Keratinocyte (primary cell): ENCODE data around the gene JPT2. TPM values are rescaled to one million over a fixed set of nuclear protein-coding genes. Genes with fewer than 3 reads are reported as not detected.

Source experiments
- DNase-seq: peaks from one replicate; pipeline ENCODE4 v3.0.0-alpha.2; 2011; ENCODE audit warnings: low read depth, missing footprints, low spot score
- FAIRE-seq: peaks from 2 replicates; lab custom pipeline; 2011; peaks lifted over from hg19 to GRCh38; lab: Jason Lieb, UNC
- H2AFZ ChIP-seq: 2 replicates; pipeline ENCODE4 v1.6.0; 2012; ENCODE audit warnings: low read length, control low read depth, inconsistent platforms; ENCODE audit not compliant: control insufficient read depth
- H3K27ac ChIP-seq: 2 replicates; pipeline ENCODE4 v1.5.1; 2011; ENCODE audit warnings: low read length; ENCODE audit not compliant: control insufficient read depth, insufficient read depth
- H3K27me3 ChIP-seq: 3 replicates; pipeline ENCODE4 v1.6.0; 2011; ENCODE audit warnings: low read length; ENCODE audit not compliant: control insufficient read depth, insufficient read depth; ENCODE audit errors: extremely low read depth
- H3K36me3 ChIP-seq, 2 experiments: 2 replicates in 1 of 2; 3 replicates in 1 of 2; pipeline ENCODE4 v1.5.1; 2011; ENCODE audit warnings: low read length in 2 of 2, mild to moderate bottlenecking in 1 of 2; ENCODE audit not compliant: control insufficient read depth in 2 of 2, insufficient read depth in 2 of 2; ENCODE audit errors: extremely low read depth in 1 of 2
- H3K4me1 ChIP-seq: 3 replicates; pipeline ENCODE4 v1.5.1; 2011; ENCODE audit warnings: low read length; ENCODE audit not compliant: control insufficient read depth, insufficient read depth; ENCODE audit errors: extremely low read depth
- H3K4me2 ChIP-seq: 3 replicates; pipeline ENCODE4 v1.6.0; 2011; ENCODE audit warnings: low read depth, low read length; ENCODE audit not compliant: control insufficient read depth, insufficient read depth; ENCODE audit errors: extremely low read depth
- H3K4me3 ChIP-seq, 3 experiments: fragments of 200-600 bp in 1 of 3; sonication (generic) in 1 of 3; 2 replicates in 2 of 3; 3 replicates in 1 of 3; pipeline ENCODE4 v1.5.1; 2011 to 2016; ENCODE audit warnings: low read length in 3 of 3, mild to moderate bottlenecking in 3 of 3, control low read depth in 2 of 3, inconsistent platforms in 1 of 3, low read depth in 1 of 3, mixed read lengths in 1 of 3, mixed run types in 1 of 3, moderate library complexity in 1 of 3; ENCODE audit not compliant: control insufficient read depth in 2 of 3, insufficient read depth in 2 of 3; ENCODE audit errors: extremely low read depth in 1 of 3
- H3K79me2 ChIP-seq: 2 replicates; pipeline ENCODE4 v1.6.0; 2012; ENCODE audit warnings: low read length; ENCODE audit not compliant: control insufficient read depth, insufficient read depth
- H3K9ac ChIP-seq: 3 replicates; pipeline ENCODE4 v1.6.0; 2011; ENCODE audit warnings: low read length; ENCODE audit not compliant: control insufficient read depth, insufficient read depth; ENCODE audit errors: extremely low read depth
- H3K9me1 ChIP-seq: 3 replicates; pipeline ENCODE4 v1.6.0; 2011; ENCODE audit warnings: low read length; ENCODE audit not compliant: control insufficient read depth, insufficient read depth; ENCODE audit errors: extremely low read depth
- H3K9me3 ChIP-seq: 2 replicates; pipeline ENCODE4 v1.5.1; 2012; ENCODE audit warnings: low read depth, low read length; ENCODE audit not compliant: control insufficient read depth
- H4K20me1 ChIP-seq: 3 replicates; pipeline ENCODE4 v1.6.0; 2011; ENCODE audit warnings: low read length; ENCODE audit not compliant: control insufficient read depth, insufficient read depth; ENCODE audit errors: extremely low read depth
- CTCF ChIP-seq, 3 experiments: IDR thresholded peaks in 1 of 3; conservative IDR thresholded peaks in 1 of 3; optimal IDR thresholded peaks in 1 of 3; 2 replicates in 2 of 3; 3 replicates in 1 of 3; pipeline versions ENCODE3 to v1.5.1; 2011; ENCODE audit warnings: low read length in 3 of 3, mild to moderate bottlenecking in 3 of 3, moderate library complexity in 2 of 3, control low read depth in 1 of 3, inconsistent platforms in 1 of 3; ENCODE audit not compliant: insufficient read depth in 2 of 3; ENCODE audit errors: extremely low read depth in 1 of 3
- EZH2 ChIP-seq: IDR thresholded peaks from one replicate; pipeline ENCODE4 v1.6.1; 2012; ENCODE audit warnings: inconsistent platforms, mild to moderate bottlenecking, low read length, moderate library complexity
- dilution Hi-C: fragments of 300-500 bp; cut with MboI; formaldehyde crosslinking; loops from one replicate; pipeline ENCODE4 v1.7.0; 2020; ENCODE audit warnings: low sequenced_read_pairs; ENCODE audit not compliant: extremely low pct_ligation_motif_present
- polyA plus RNA-seq, 5 experiments: library from polyadenylated mRNA; depleted of rRNA in 3 of 5; stranded (reverse) in 3 of 5; stranded (forward) in 1 of 5; unstranded in 1 of 5; fragments of >200 nt; gene quantifications; 1 replicate in 1 of 5; 2 replicates in 3 of 5; 3 replicates in 1 of 5; pipeline versions ENCODE4 v1.2.1 to v1.2.3, GENCODE V29; 2011 to 2012; ENCODE audit warnings: missing spikeins in 2 of 5, low read depth in 1 of 5, low replicate concordance in 1 of 5

The JPT2 gene
- polyA plus RNA-seq, 1 donor (not counting 4 experiments of a cell fraction or from before 2014, with no cell fraction given), result 166 TPM

- H3K79me2 ChIP-seq, result peaks cover 41% of the 10 kb centered on the region
- no peak for FAIRE-seq
Measured at GRCh38 chr16:1705688-1706385, 27.8 kb downstream of the JPT2 start, which contains the start of gene MAPK8IP3. TSS of gene MAPK8IP3 (plus strand) at chr16:1706195. CDS start at chr16:1706340, 145 bp downstream.

DNA sequence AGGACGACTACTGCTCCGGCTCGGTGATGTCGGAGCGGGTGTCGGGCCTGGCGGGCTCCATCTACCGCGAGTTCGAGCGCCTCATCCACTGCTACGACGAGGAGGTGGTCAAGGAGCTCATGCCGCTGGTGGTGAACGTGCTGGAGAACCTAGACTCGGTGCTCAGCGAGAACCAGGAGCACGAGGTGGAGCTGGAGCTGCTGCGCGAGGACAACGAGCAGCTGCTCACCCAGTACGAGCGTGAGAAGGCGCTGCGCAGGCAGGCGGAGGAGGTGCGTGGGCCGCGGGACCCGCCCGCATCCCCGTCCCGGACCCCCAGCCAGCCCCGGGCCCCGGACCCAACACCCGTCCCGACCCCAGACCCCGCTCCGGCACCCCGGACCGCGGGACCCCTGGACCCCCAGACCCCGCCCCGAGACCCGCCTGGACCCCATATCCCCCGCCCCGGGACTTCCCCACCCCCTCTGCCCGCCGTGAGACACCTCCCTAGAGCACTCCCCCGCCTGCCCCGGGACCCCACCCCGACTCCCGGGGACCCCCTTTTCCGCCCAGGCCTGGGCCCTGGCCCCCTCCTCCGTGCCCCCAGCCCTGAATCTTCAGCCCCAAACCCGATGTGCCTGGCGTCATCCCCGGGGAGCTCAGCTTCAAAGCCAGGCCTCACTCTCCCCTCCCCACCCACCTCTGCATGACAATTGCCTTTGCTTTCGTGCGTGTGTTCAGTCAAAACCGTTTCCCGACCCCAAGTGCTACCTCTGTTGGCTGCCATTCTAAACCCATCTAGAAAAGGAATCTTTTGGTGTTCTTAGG is 28.5 kb downstream of the JPT2 start:
- no peak for FAIRE-seq

More at GRCh38 chr16:1705688-1706385, 27.8 kb downstream of the JPT2 start, which contains the start of gene MAPK8IP3:
- peaks cover 41% of the 10 kb centered on the region for H3K4me1 ChIP-seq
- peak within 1 kb of the TSS; percentile 90 for H3K9ac ChIP-seq
- peaks cover 2% of the 10 kb centered on the region for H3K9me1 ChIP-seq
- peak within 1 kb of the TSS; percentile 92 for H3K4me2 ChIP-seq
- no peak for DNase-seq
- H3K27me3 ChIP-seq, result no peaks in the 10 kb centered on the region
- dilution Hi-C loops, result no loop called here
- no peak for TF ChIP-seq EZH2
- TF ChIP-seq CTCF (optimal IDR thresholded peaks at IDR 0.05 in 1 of 3, IDR thresholded peaks at IDR 0.05 in 1 of 3, conservative IDR thresholded peaks at IDR 0.05 in 1 of 3; ENCODE audit: extremely low read depth in 1 of 3, insufficient read depth in 2 of 3, low read length in 3 of 3), result peak; percentile 61 to 95 (median 77)
- no peaks in the 10 kb centered on the region for H4K20me1 ChIP-seq
- H3K9me3 ChIP-seq, result no peaks in the 10 kb centered on the region
- H2AFZ ChIP-seq, result peak within 1 kb of the TSS; percentile 95
- peak within 1 kb of the TSS; percentile 80 to 93 (median 93) for H3K4me3 ChIP-seq
- H3K36me3 ChIP-seq, result peaks cover 6 to 16% of the 10 kb centered on the region in 2 experiments
- peak within 1 kb of the TSS; percentile 88 for H3K27ac ChIP-seq

More for the DNA sequence above, 28.5 kb downstream of the JPT2 start:
- Histone ChIP-seq H3K9ac (peak overlapping the region; percentile 90), H3K4me3 (peak overlapping the region; percentile 80 to 93 (median 93)), H3K9me1 (peaks cover 2% of the 10 kb centered on the region), H4K20me1 (no peaks in the 10 kb centered on the region), H3K4me1 (peaks cover 33% of the 10 kb centered on the region), H3K9me3 (no peaks in the 10 kb centered on the region), H2AFZ (peak overlapping the region; percentile 95), H3K27ac (peak overlapping the region; percentile 86), H3K4me2 (peak overlapping the region; percentile 92), H3K36me3 (peaks cover 4 to 9% of the 10 kb centered on the region in 2 experiments), H3K79me2 (peaks cover 48% of the 10 kb centered on the region), H3K27me3 (no peaks in the 10 kb centered on the region)
- no peak for DNase-seq
- dilution Hi-C loops, result no loop called here
- no peak for TF ChIP-seq CTCF (optimal IDR thresholded peaks at IDR 0.05 in 1 of 3, IDR thresholded peaks at IDR 0.05 in 1 of 3, conservative IDR thresholded peaks at IDR 0.05 in 1 of 3; ENCODE audit: extremely low read depth in 1 of 3, insufficient read depth in 2 of 3, low read length in 3 of 3)
- TF ChIP-seq EZH2, result no peak
